Trophoblast cell (in vitro differentiated cells and primary cell): ENCODE data around the gene NOCT.

ENCODE experiments used
- DNase-seq, 2 donors: peaks; one replicate each; pipeline ENCODE4 v3.0.0-alpha.2; 2016
- H2AFZ ChIP-seq: 2 replicates; pipeline ENCODE4 v1.6.1; 2013; ENCODE audit warnings: low read length, moderate library complexity, mild to moderate bottlenecking; ENCODE audit not compliant: insufficient read depth, poor library complexity
- H2AK5ac ChIP-seq: 2 replicates; pipeline ENCODE4 v1.6.1; 2013; ENCODE audit warnings: mild to moderate bottlenecking, low read length
- H2BK120ac ChIP-seq: 2 replicates; pipeline ENCODE4 v1.6.1; 2013; ENCODE audit warnings: low read length, mild to moderate bottlenecking, moderate library complexity; ENCODE audit not compliant: insufficient read depth, poor library complexity
- H2BK12ac ChIP-seq: 2 replicates; pipeline ENCODE4 v1.6.1; 2013; ENCODE audit warnings: mild to moderate bottlenecking, low read length, moderate library complexity
- H2BK5ac ChIP-seq: 2 replicates; pipeline ENCODE4 v1.6.1; 2013; ENCODE audit warnings: low read length, low read depth, moderate library complexity, mild to moderate bottlenecking; ENCODE audit not compliant: poor library complexity
- H3K14ac ChIP-seq: 2 replicates; pipeline ENCODE4 v1.6.1; 2013; ENCODE audit warnings: mild to moderate bottlenecking, low read length
- H3K18ac ChIP-seq: 2 replicates; pipeline ENCODE4 v1.6.1; 2013; ENCODE audit warnings: mild to moderate bottlenecking, low read length
- H3K23ac ChIP-seq: 2 replicates; pipeline ENCODE4 v1.6.1; 2013; ENCODE audit warnings: low read length
- H3K27ac ChIP-seq: 2 replicates; pipeline ENCODE4 v1.5.1; 2013; ENCODE audit warnings: low read depth, mild to moderate bottlenecking, inconsistent platforms, low read length, moderate library complexity
- H3K27me3 ChIP-seq: 2 replicates; pipeline ENCODE4 v1.6.1; 2013; ENCODE audit warnings: inconsistent platforms, mild to moderate bottlenecking, low read length, moderate library complexity; ENCODE audit not compliant: insufficient read depth
- H3K36me3 ChIP-seq, 2 experiments: 1 replicate in 1 of 2; 2 replicates in 1 of 2; pipeline ENCODE4 v1.6.1; 2013; ENCODE audit warnings: low read length in 2 of 2, mild to moderate bottlenecking in 2 of 2, moderate library complexity in 1 of 2; ENCODE audit not compliant: insufficient read depth in 2 of 2, control insufficient read depth in 1 of 2
- H3K4ac ChIP-seq: 2 replicates; pipeline ENCODE4 v1.6.1; 2013; ENCODE audit warnings: low read depth, mild to moderate bottlenecking, low read length, moderate library complexity
- H3K4me1 ChIP-seq, 2 experiments: 1 replicate in 1 of 2; 2 replicates in 1 of 2; pipeline ENCODE4 v1.6.1; 2013; ENCODE audit warnings: low read length in 2 of 2, mild to moderate bottlenecking in 2 of 2, moderate library complexity in 1 of 2; ENCODE audit not compliant: insufficient read depth in 2 of 2, control insufficient read depth in 1 of 2
- H3K4me2 ChIP-seq: 2 replicates; pipeline ENCODE4 v1.6.1; 2013; ENCODE audit warnings: inconsistent platforms, mild to moderate bottlenecking, low read length, moderate library complexity
- H3K4me3 ChIP-seq: 2 replicates; pipeline ENCODE4 v1.5.1; 2013; ENCODE audit warnings: mild to moderate bottlenecking, low read depth, low read length, inconsistent platforms
- H3K79me1 ChIP-seq: one replicate; pipeline ENCODE4 v1.6.1; 2013; ENCODE audit warnings: low read length
- H3K79me2 ChIP-seq: 2 replicates; pipeline ENCODE4 v1.6.1; 2013; ENCODE audit warnings: low read length, mild to moderate bottlenecking; ENCODE audit not compliant: control insufficient read depth, insufficient read depth, poor library complexity
- H3K9ac ChIP-seq: 2 replicates; pipeline ENCODE4 v1.6.1; 2013; ENCODE audit warnings: mild to moderate bottlenecking, low read length
- H3K9me3 ChIP-seq: 2 replicates; pipeline ENCODE4 v1.6.1; 2013; ENCODE audit warnings: low read depth, mild to moderate bottlenecking, control low read depth, inconsistent platforms, low read length; ENCODE audit not compliant: insufficient read depth
- H4K12ac ChIP-seq: 2 replicates; pipeline ENCODE4 v1.6.1; 2013; ENCODE audit warnings: low read depth, mild to moderate bottlenecking, low read length, moderate library complexity
- H4K8ac ChIP-seq: 2 replicates; pipeline ENCODE4 v1.6.1; 2013; ENCODE audit warnings: low read depth, mild to moderate bottlenecking, low read length, moderate library complexity
- H4K91ac ChIP-seq: one replicate; pipeline ENCODE4 v1.6.1; 2013; ENCODE audit warnings: low read depth, mild to moderate bottlenecking, low read length, moderate library complexity
- WGBS: extraction: QIAGEN DNeasy Blood & Tissue Kit; methylation state at CpG from one replicate; pipeline ENCODE4 v1.1.7; 2013; ENCODE audit warnings: missing lambda C conversion rate; ENCODE audit not compliant: insufficient read length, insufficient coverage; ENCODE audit errors: extremely low coverage; 5-methylcytosine and 5-hydroxymethylcytosine counted together

The NOCT gene

DNA sequence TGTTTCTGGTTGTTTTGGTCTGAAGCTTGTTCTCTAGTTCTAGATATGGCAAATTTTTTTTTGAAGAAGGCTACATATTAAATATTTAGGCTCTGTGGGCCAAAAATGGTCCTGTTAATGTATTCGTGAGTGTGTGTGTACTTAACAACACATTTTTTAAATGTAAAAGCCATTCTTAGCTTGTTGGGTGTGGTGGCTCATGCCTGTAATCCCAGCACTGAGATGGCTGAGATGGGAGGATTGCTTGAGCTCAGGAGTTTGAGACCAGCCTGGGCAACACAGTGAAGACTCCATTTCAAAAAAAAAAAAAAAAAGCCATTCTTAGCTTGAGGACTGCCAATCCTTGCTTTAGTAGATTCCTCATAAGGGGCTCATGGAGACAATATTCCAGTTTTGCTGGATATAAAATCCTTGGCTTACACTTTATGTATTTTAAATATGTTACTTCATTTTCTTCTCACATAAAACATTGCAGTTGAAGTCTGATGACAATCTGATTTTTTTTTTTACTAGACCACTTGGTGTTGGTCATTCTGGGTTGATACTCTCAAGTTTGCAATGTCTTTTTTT lies 23.4 kb downstream of the NOCT start:
- Histone ChIP-seq H3K18ac (no peak overlapping the region), H3K23ac (no peak overlapping the region), H3K9ac (no peak overlapping the region), H2BK5ac (no peak overlapping the region), H3K4me1 (no peaks in the 10 kb centered on the region), H2BK12ac (no peak overlapping the region), H2BK120ac (no peak overlapping the region), H3K9me3 (no peaks in the 10 kb centered on the region), H3K27me3 (no peaks in the 10 kb centered on the region), H2AFZ (no peak overlapping the region), H4K91ac (no peak overlapping the region), H3K79me1 (no peaks in the 10 kb centered on the region), H3K79me2 (peaks cover 15% of the 10 kb centered on the region), H4K12ac (no peak overlapping the region), H2AK5ac (no peak overlapping the region), H3K27ac (no peak overlapping the region), H3K4me2 (no peak overlapping the region), H4K8ac (no peak overlapping the region), H3K4me3 (no peak overlapping the region), H3K36me3 (peaks cover 9 to 10% of the 10 kb centered on the region in 2 experiments), H3K4ac (no peak overlapping the region), H3K14ac (no peak overlapping the region)
- WGBS: no CpG with 5 or more reads among the region's 1 CpG
- no peak for DNase-seq

DNA sequence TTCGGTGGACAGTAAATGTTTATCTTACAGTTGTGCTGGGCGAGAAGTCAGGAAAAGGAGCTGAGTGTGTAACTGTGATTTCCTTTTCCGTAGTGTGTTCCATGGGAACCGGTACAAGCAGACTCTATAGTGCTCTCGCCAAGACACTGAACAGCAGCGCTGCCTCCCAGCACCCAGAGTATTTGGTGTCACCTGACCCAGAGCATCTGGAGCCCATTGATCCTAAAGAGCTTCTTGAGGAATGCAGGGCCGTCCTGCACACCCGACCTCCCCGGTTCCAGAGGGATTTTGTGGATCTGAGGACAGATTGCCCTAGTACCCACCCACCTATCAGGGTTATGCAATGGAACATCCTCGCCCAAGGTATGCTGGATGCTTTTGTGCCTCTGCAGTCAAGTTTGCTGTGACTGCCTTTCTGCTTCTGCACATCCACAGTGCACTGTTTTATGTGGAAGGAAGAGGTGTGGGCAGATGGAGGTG lies 27.4 kb downstream of the NOCT start:
- no peak overlapping the region for H3K4me3 ChIP-seq

DNA sequence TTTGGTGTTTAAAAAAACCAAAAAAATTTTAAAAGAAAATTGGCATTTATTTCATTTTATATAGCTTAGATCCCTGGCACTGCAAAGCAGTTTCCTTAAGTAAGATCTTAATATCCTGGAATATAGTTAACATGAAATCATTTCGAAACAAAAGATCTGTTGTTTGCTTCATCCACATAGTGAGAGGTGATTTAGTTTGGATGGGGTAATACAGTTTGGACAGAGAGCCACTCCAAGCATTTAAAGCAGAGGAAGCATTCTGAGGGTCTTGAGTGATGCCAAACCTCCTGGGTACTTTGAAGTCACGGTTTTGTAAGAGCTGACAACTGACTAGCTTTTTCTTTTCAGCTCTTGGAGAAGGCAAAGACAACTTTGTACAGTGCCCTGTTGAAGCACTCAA lies 28.7 kb downstream of the NOCT start:
- Histone ChIP-seq H3K4ac (no peak overlapping the region), H2BK120ac (no peak overlapping the region), H2BK5ac (no peak overlapping the region), H4K12ac (no peak overlapping the region), H3K18ac (no peak overlapping the region), H3K9ac (no peak overlapping the region), H3K4me1 (no peaks in the 10 kb centered on the region), H3K27me3 (no peaks in the 10 kb centered on the region), H4K91ac (no peak overlapping the region), H3K14ac (no peak overlapping the region), H3K79me1 (no peaks in the 10 kb centered on the region), H3K4me3 (no peak overlapping the region), H4K8ac (no peak overlapping the region), H2AK5ac (no peak overlapping the region), H3K79me2 (no peaks in the 10 kb centered on the region), H3K23ac (no peak overlapping the region), H2AFZ (no peak overlapping the region), H2BK12ac (no peak overlapping the region), H3K27ac (no peak overlapping the region), H3K9me3 (no peaks in the 10 kb centered on the region), H3K4me2 (no peak overlapping the region), H3K36me3 (peaks cover 15 to 17% of the 10 kb centered on the region in 2 experiments)
- no peak for DNase-seq
- no CpG with 5 or more reads among the region's 2 CpGs for WGBS

More for the DNA sequence above, 27.4 kb downstream of the NOCT start:
- Histone ChIP-seq H2BK120ac (no peak overlapping the region), H3K14ac (no peak overlapping the region), H2AFZ (no peak overlapping the region), H2BK12ac (no peak overlapping the region), H3K9ac (no peak overlapping the region), H4K12ac (no peak overlapping the region), H3K9me3 (no peaks in the 10 kb centered on the region), H3K79me1 (no peaks in the 10 kb centered on the region), H3K27ac (no peak overlapping the region), H3K79me2 (no peaks in the 10 kb centered on the region), H3K18ac (no peak overlapping the region), H3K23ac (no peak overlapping the region), H4K91ac (no peak overlapping the region), H3K36me3 (peaks cover 15 to 16% of the 10 kb centered on the region in 2 experiments), H4K8ac (no peak overlapping the region), H3K4me1 (no peaks in the 10 kb centered on the region), H3K27me3 (no peaks in the 10 kb centered on the region), H2AK5ac (no peak overlapping the region), H3K4ac (no peak overlapping the region), H2BK5ac (no peak overlapping the region), H3K4me2 (no peak overlapping the region)
- no CpG with 5 or more reads among the region's 10 CpGs for WGBS
- DNase-seq: no peak

DNA sequence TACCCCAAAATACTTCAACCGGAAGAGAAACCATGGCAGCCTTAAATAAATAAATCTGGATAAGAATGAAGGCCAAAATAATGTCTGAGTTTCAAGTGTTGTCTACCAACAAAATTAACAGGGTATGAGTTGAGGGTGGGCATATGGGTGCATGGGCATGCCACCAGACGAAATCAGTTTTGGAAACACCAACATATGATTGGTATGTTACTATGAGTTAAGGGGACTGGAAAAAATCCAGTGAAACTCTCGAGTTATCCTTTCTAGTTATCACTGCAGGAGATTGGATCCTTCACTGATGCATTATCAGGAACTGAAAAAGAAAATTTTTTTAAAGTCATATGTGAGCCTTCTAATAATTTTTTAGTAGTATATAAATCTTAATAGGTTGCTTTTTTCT lies 32.4 kb downstream of the NOCT start:
- no peak overlapping the region for H3K4me2 ChIP-seq

More for the DNA sequence above, 32.4 kb downstream of the NOCT start:
- H3K4me1 ChIP-seq: no peaks in the 10 kb centered on the region
- DNase-seq: no peak
- no peak overlapping the region for H4K12ac ChIP-seq
- no peaks in the 10 kb centered on the region for H3K79me1 ChIP-seq
- H2BK12ac ChIP-seq: no peak overlapping the region
- H3K18ac ChIP-seq: no peak overlapping the region
- no peak overlapping the region for H3K9ac ChIP-seq
- no peaks in the 10 kb centered on the region for H3K9me3 ChIP-seq
- no peak overlapping the region for H2AK5ac ChIP-seq
- H3K14ac ChIP-seq: no peak overlapping the region
- H3K4ac ChIP-seq: no peak overlapping the region
- H3K4me3 ChIP-seq: no peak overlapping the region
- H2AFZ ChIP-seq: no peak overlapping the region
- WGBS: no CpG with 5 or more reads among the region's 3 CpGs
- H3K79me2 ChIP-seq: no peaks in the 10 kb centered on the region
- H3K23ac ChIP-seq: no peak overlapping the region
- no peak overlapping the region for H4K91ac ChIP-seq
- H2BK120ac ChIP-seq: no peak overlapping the region
- H4K8ac ChIP-seq: no peak overlapping the region
- H3K36me3 ChIP-seq: peaks cover 12 to 15% of the 10 kb centered on the region in 2 experiments
- no peaks in the 10 kb centered on the region for H3K27me3 ChIP-seq
- H3K27ac ChIP-seq: no peak overlapping the region
- H2BK5ac ChIP-seq: no peak overlapping the region
